Aorta (tissue), 5 donors: ENCODE data around the gene SPINK4. TPM values are rescaled to one million over a fixed set of nuclear protein-coding genes. Genes with fewer than 3 reads are reported as not detected.

Source experiments
- ATAC-seq: fragments of 200-7000 bp; cut with Tn5 transposase; one replicate; pipeline ENCODE4 v1.9.1; 2022; ENCODE audit warnings: moderate library complexity; ENCODE audit not compliant: low FRiP score
- DNase-seq, 2 donors: peaks; one replicate each; pipeline ENCODE4 v3.0.0-alpha.2; 2020
- H3K27ac ChIP-seq, 2 donors: one replicate each; pipeline ENCODE4 v1.5.1; 2013; ENCODE audit warnings: low read length in 2 of 2, mild to moderate bottlenecking in 2 of 2, moderate library complexity in 2 of 2, control low read depth in 1 of 2, inconsistent platforms in 1 of 2, low read depth in 1 of 2
- H3K27me3 ChIP-seq, 2 donors: one replicate each; pipeline ENCODE4 v1.6.1; 2013; ENCODE audit warnings: control low read depth in 1 of 2, low read length in 1 of 2, mild to moderate bottlenecking in 1 of 2, moderate library complexity in 1 of 2; ENCODE audit not compliant: insufficient read depth in 2 of 2, control insufficient read depth in 1 of 2
- H3K36me3 ChIP-seq, 2 donors: one replicate each; pipeline ENCODE4 v1.6.1; 2013; ENCODE audit warnings: control low read depth in 1 of 2, low read length in 1 of 2, mild to moderate bottlenecking in 1 of 2; ENCODE audit not compliant: insufficient read depth in 2 of 2, control insufficient read depth in 1 of 2
- H3K4me1 ChIP-seq, 2 donors: one replicate each; pipeline ENCODE4 v1.6.1; 2013; ENCODE audit warnings: low read length in 2 of 2, control low read depth in 1 of 2, mild to moderate bottlenecking in 1 of 2, moderate library complexity in 1 of 2; ENCODE audit not compliant: insufficient read depth in 2 of 2, control insufficient read depth in 1 of 2
- H3K4me3 ChIP-seq, 2 donors: one replicate each; pipeline ENCODE4 v1.5.1; 2013; ENCODE audit warnings: low read length in 2 of 2, control low read depth in 1 of 2, mild to moderate bottlenecking in 1 of 2
- H3K9me3 ChIP-seq: one replicate; pipeline ENCODE4 v1.6.1; 2013; ENCODE audit warnings: mild to moderate bottlenecking, low read length; ENCODE audit not compliant: control insufficient read depth
- WGBS, 2 donors: extraction: QIAGEN DNeasy Blood & Tissue Kit; methylation state at CpG; one replicate each; pipeline ENCODE4 v1.1.7; 2013; 5-methylcytosine and 5-hydroxymethylcytosine counted together
- intact Hi-C, 2 donors: fragments of 100-400 bp; cut with DNase I; formaldehyde crosslinking; loops; one replicate each; pipeline versions ENCODE4 v1.14.2 to v1.15.0; 2022
- polyA plus RNA-seq, 2 donors: library from polyadenylated mRNA; stranded (reverse); fragments of 200-250 nt; gene quantifications; one replicate each; pipeline ENCODE4 v1.2.3, GENCODE V29; 2013
- total RNA-seq, 2 donors: library from RNA; stranded (reverse); fragmentation: NEBNext Ultra II Directional; extraction: Animal tissue kit (Norgen Biotek cat#: 25700); gene quantifications; one replicate each; pipeline ENCODE4 v1.2.1, GENCODE V29; 2021
- donor health status: healthy with polysubstance abuse.
- donor health status: Bipolar disorder and iron deficiency.
- donor health status: DM: no; HTN: no; CAD: no.
- donor health status: DM: no; HTN: no; CAD: no.
- donor health status: DM: yes; HTN: yes; CAD: no.

Gene SPINK4
- total and polyA plus RNA-seq, 4 donors = 129 TPM; not detected in 3

GRCh38 chr9:33249087-33249658 is 9.2 kb downstream of the SPINK4 start:
- H3K27me3 ChIP-seq = no peaks in the 10 kb centered on the region
- H3K4me1 ChIP-seq = no peaks in the 10 kb centered on the region
- no peaks in the 10 kb centered on the region for H3K9me3 ChIP-seq
- intact Hi-C loops = no loop called here
- H3K36me3 ChIP-seq = no peaks in the 10 kb centered on the region
- DNase-seq = no peak
- 76 to 77% methylated on average over 6 of the region's 6 CpGs for WGBS, 2 donors
- ATAC-seq = no peak
- no peak overlapping the region for H3K4me3 ChIP-seq
- no peak overlapping the region for H3K27ac ChIP-seq

DNA sequence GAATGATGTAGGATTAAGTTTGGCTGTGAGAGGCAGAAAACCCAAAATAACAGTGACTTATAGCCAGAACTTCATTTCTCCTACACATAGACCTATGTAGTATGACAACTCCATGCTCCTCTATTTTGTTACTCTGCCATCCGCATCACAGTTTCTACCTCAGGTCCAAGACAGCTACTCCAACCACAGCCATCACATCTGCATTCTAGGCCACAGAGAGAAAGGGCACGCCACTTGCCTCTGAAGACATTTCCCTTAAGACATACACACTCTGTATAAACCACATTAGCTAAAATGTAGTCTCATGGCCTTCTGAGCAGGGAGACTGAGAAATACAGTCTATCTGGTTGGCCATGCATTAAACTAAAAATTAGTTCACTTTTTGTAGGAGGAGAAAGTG is 10.0 kb downstream of the SPINK4 start:
- no peaks in the 10 kb centered on the region for H3K27me3 ChIP-seq
- H3K4me1 ChIP-seq = no peaks in the 10 kb centered on the region
- intact Hi-C loops = no loop called here
- H3K36me3 ChIP-seq = peaks cover 0 to 4% of the 10 kb centered on the region in 2 donors
- ATAC-seq (no peak), DNase-seq (no peak)
- no peak overlapping the region for H3K27ac ChIP-seq
- WGBS, 2 donors = 95% methylated on average over 2 of the region's 2 CpGs
- no peak overlapping the region for H3K4me3 ChIP-seq
- H3K9me3 ChIP-seq = no peaks in the 10 kb centered on the region

DNA sequence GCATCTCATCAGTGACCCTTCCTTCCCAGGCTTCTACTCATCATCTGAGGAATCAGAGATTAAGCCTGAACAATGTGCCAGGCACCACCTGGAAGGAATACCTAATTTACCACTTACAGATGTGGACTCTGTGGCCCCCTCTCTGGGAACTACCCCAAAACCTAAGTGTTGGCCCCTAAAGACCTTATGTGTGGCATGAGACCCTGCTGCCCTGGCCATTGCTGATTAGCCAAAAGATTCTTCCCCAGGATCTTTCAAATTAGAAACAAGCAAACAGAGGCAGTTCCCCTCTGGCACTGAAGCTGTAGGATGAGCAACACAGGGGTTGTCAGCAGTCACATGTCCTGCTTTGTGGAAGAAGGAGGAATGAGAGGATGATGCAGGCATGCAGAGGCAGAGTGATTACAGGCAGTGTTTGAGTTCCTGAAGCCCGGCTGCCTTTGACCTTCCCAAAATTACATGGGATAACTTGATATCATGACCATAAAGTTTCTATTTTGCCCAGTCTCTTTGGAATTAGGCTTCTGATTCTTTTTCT is 10.6 kb downstream of the SPINK4 start:
- intact Hi-C loops = no loop called here
- Histone ChIP-seq H3K27me3 (no peaks in the 10 kb centered on the region), H3K4me1 (no peaks in the 10 kb centered on the region), H3K27ac (no peak overlapping the region), H3K36me3 (peaks cover 0 to 8% of the 10 kb centered on the region in 2 donors), H3K4me3 (no peak overlapping the region), H3K9me3 (no peaks in the 10 kb centered on the region)
- no peak for ATAC-seq
- DNase-seq = no peak
- WGBS, 2 donors = 82 to 92% methylated on average over 1 of the region's 1 CpG

- ATAC-seq = no peak
- Histone ChIP-seq H3K9me3 (no peaks in the 10 kb centered on the region), H3K4me3 (no peak overlapping the region), H3K4me1 (no peaks in the 10 kb centered on the region), H3K36me3 (peaks cover 7 to 16% of the 10 kb centered on the region in 2 donors), H3K27me3 (no peaks in the 10 kb centered on the region), H3K27ac (no peak overlapping the region)
- intact Hi-C loops = no loop called here
- WGBS, 2 donors = 94 to 96% methylated on average over 4 of the region's 4 CpGs
- DNase-seq = no peak
Measured at GRCh38 chr9:33254211-33254610, 14.2 kb downstream of the SPINK4 start.

DNA sequence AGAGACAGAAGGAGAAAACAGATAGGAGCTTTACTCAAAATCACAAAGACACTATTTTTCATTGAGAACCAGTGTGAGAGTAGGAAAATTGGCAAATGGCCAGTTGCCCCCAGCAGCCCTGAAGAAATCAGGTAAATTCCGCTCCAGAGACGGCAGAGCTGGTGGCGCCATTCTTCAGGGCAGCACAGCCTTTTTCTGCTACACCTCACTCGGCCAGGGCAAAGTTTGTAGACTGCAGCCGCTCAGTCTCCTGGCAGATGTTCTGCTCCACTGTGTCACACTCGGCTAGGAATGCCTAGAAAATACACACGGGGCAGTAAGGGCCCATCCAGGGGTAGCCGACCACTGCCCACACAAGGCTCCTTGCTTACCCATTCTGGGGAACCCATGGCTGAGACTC is 15.0 kb downstream of the SPINK4 start:
- intact Hi-C loops = no loop called here
- ATAC-seq (no peak), DNase-seq (no peak)
- H3K36me3 ChIP-seq = peaks cover 7 to 16% of the 10 kb centered on the region in 2 donors
- H3K27me3 ChIP-seq = no peaks in the 10 kb centered on the region
- no peak overlapping the region for H3K4me3 ChIP-seq
- H3K27ac ChIP-seq = no peak overlapping the region
- no peaks in the 10 kb centered on the region for H3K9me3 ChIP-seq
- WGBS, 2 donors = 92% methylated on average over 8 of the region's 8 CpGs
- H3K4me1 ChIP-seq = no peaks in the 10 kb centered on the region

DNA sequence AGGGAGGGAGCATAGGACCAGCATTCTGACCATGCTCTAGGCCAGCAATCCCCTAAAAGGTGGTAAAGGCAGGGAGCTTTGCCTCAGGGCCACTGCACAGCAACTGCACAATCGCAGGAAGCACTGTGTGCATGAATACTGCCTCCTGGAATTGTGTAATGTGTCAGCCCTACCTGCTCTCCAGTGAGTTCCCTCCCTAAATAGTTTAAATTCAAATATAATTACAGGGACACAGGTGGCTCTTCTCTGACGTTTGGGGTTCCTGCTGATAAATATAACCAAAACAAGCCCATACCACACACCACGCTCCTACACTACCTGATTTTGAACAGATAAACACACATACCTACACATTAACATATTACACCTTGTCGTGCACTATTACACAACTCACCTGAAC is 15.5 kb downstream of the SPINK4 start:
- peaks cover 7 to 19% of the 10 kb centered on the region in 2 donors for H3K36me3 ChIP-seq
- no peaks in the 10 kb centered on the region for H3K27me3 ChIP-seq
- DNase-seq = no peak
- intact Hi-C loops = no loop called here
- H3K27ac ChIP-seq = no peak overlapping the region
- no peak overlapping the region for H3K4me3 ChIP-seq
- H3K4me1 ChIP-seq = no peaks in the 10 kb centered on the region
- no peak for ATAC-seq
- WGBS, 2 donors = 88 to 90% methylated on average over 4 of the region's 4 CpGs
- no peaks in the 10 kb centered on the region for H3K9me3 ChIP-seq

- WGBS, 2 donors = 90% methylated on average over 2 of the region's 2 CpGs
- DNase-seq = no peak
- no peak overlapping the region for H3K27ac ChIP-seq
- ATAC-seq = no peak
- no peaks in the 10 kb centered on the region for H3K9me3 ChIP-seq
- no peaks in the 10 kb centered on the region for H3K4me1 ChIP-seq
- intact Hi-C loops = no loop called here
- H3K4me3 ChIP-seq = no peak overlapping the region
- no peaks in the 10 kb centered on the region for H3K27me3 ChIP-seq
- peaks cover 7 to 19% of the 10 kb centered on the region in 2 donors for H3K36me3 ChIP-seq
Measured at GRCh38 chr9:33256236-33256635, 16.3 kb downstream of the SPINK4 start.

GRCh38 chr9:33257276-33257675 is 17.3 kb downstream of the SPINK4 start:
- DNase-seq = no peak
- no peak for ATAC-seq
- intact Hi-C loops = no loop called here
- Histone ChIP-seq H3K4me3 (no peak overlapping the region), H3K27me3 (no peaks in the 10 kb centered on the region), H3K27ac (no peak overlapping the region), H3K4me1 (no peaks in the 10 kb centered on the region), H3K9me3 (no peaks in the 10 kb centered on the region), H3K36me3 (peaks cover 7 to 19% of the 10 kb centered on the region in 2 donors)
- 87 to 88% methylated on average over 4 of the region's 4 CpGs for WGBS, 2 donors

GRCh38 chr9:33260372-33260771 is 20.4 kb downstream of the SPINK4 start:
- ATAC-seq = no peak
- Histone ChIP-seq H3K27me3 (no peaks in the 10 kb centered on the region), H3K4me1 (no peaks in the 10 kb centered on the region), H3K4me3 (no peak overlapping the region), H3K9me3 (no peaks in the 10 kb centered on the region), H3K27ac (no peak overlapping the region), H3K36me3 (peaks cover 7 to 11% of the 10 kb centered on the region in 2 donors)
- intact Hi-C loops = no loop called here
- 75 to 85% methylated on average over 1 of the region's 1 CpG for whole genome bisulfite sequencing, 2 donors
- no peak for DNase-seq
